Keratinocyte (primary cell): Measurements from ENCODE around the gene UPP2. TPM values are rescaled to one million over a fixed set of nuclear protein-coding genes. Genes with fewer than 3 reads are reported as not detected.

Source experiments
- DNase-seq: peaks from one replicate; pipeline ENCODE4 v3.0.0-alpha.2; 2011; ENCODE audit warnings: low read depth, missing footprints, low spot score
- FAIRE-seq: peaks from 2 replicates; lab custom pipeline; 2011; peaks lifted over from hg19 to GRCh38; lab: Jason Lieb, UNC
- H2AFZ ChIP-seq: 2 replicates; pipeline ENCODE4 v1.6.0; 2012; ENCODE audit warnings: low read length, control low read depth, inconsistent platforms; ENCODE audit not compliant: control insufficient read depth
- H3K27ac ChIP-seq: 2 replicates; pipeline ENCODE4 v1.5.1; 2011; ENCODE audit warnings: low read length; ENCODE audit not compliant: control insufficient read depth, insufficient read depth
- H3K27me3 ChIP-seq: 3 replicates; pipeline ENCODE4 v1.6.0; 2011; ENCODE audit warnings: low read length; ENCODE audit not compliant: control insufficient read depth, insufficient read depth; ENCODE audit errors: extremely low read depth
- H3K36me3 ChIP-seq, 2 experiments: 2 replicates in 1 of 2; 3 replicates in 1 of 2; pipeline ENCODE4 v1.5.1; 2011; ENCODE audit warnings: low read length in 2 of 2, mild to moderate bottlenecking in 1 of 2; ENCODE audit not compliant: control insufficient read depth in 2 of 2, insufficient read depth in 2 of 2; ENCODE audit errors: extremely low read depth in 1 of 2
- H3K4me1 ChIP-seq: 3 replicates; pipeline ENCODE4 v1.5.1; 2011; ENCODE audit warnings: low read length; ENCODE audit not compliant: control insufficient read depth, insufficient read depth; ENCODE audit errors: extremely low read depth
- H3K4me2 ChIP-seq: 3 replicates; pipeline ENCODE4 v1.6.0; 2011; ENCODE audit warnings: low read depth, low read length; ENCODE audit not compliant: control insufficient read depth, insufficient read depth; ENCODE audit errors: extremely low read depth
- H3K4me3 ChIP-seq, 3 experiments: fragments of 200-600 bp in 1 of 3; sonication (generic) in 1 of 3; 2 replicates in 2 of 3; 3 replicates in 1 of 3; pipeline ENCODE4 v1.5.1; 2011 to 2016; ENCODE audit warnings: low read length in 3 of 3, mild to moderate bottlenecking in 3 of 3, control low read depth in 2 of 3, inconsistent platforms in 1 of 3, low read depth in 1 of 3, mixed read lengths in 1 of 3, mixed run types in 1 of 3, moderate library complexity in 1 of 3; ENCODE audit not compliant: control insufficient read depth in 2 of 3, insufficient read depth in 2 of 3; ENCODE audit errors: extremely low read depth in 1 of 3
- H3K79me2 ChIP-seq: 2 replicates; pipeline ENCODE4 v1.6.0; 2012; ENCODE audit warnings: low read length; ENCODE audit not compliant: control insufficient read depth, insufficient read depth
- H3K9ac ChIP-seq: 3 replicates; pipeline ENCODE4 v1.6.0; 2011; ENCODE audit warnings: low read length; ENCODE audit not compliant: control insufficient read depth, insufficient read depth; ENCODE audit errors: extremely low read depth
- H3K9me1 ChIP-seq: 3 replicates; pipeline ENCODE4 v1.6.0; 2011; ENCODE audit warnings: low read length; ENCODE audit not compliant: control insufficient read depth, insufficient read depth; ENCODE audit errors: extremely low read depth
- H3K9me3 ChIP-seq: 2 replicates; pipeline ENCODE4 v1.5.1; 2012; ENCODE audit warnings: low read depth, low read length; ENCODE audit not compliant: control insufficient read depth
- H4K20me1 ChIP-seq: 3 replicates; pipeline ENCODE4 v1.6.0; 2011; ENCODE audit warnings: low read length; ENCODE audit not compliant: control insufficient read depth, insufficient read depth; ENCODE audit errors: extremely low read depth
- EZH2 ChIP-seq: IDR thresholded peaks from one replicate; pipeline ENCODE4 v1.6.1; 2012; ENCODE audit warnings: inconsistent platforms, mild to moderate bottlenecking, low read length, moderate library complexity
- dilution Hi-C: fragments of 300-500 bp; cut with MboI; formaldehyde crosslinking; loops from one replicate; pipeline ENCODE4 v1.7.0; 2020; ENCODE audit warnings: low sequenced_read_pairs; ENCODE audit not compliant: extremely low pct_ligation_motif_present
- polyA plus RNA-seq, 5 experiments: library from polyadenylated mRNA; depleted of rRNA in 3 of 5; stranded (reverse) in 3 of 5; stranded (forward) in 1 of 5; unstranded in 1 of 5; fragments of >200 nt; gene quantifications; 1 replicate in 1 of 5; 2 replicates in 3 of 5; 3 replicates in 1 of 5; pipeline versions ENCODE4 v1.2.1 to v1.2.3, GENCODE V29; 2011 to 2012; ENCODE audit warnings: missing spikeins in 2 of 5, low read depth in 1 of 5, low replicate concordance in 1 of 5
- TF ChIP-seq, protein P1 (sequence below), 3 experiments: IDR thresholded peaks in 1 of 3; conservative IDR thresholded peaks in 1 of 3; optimal IDR thresholded peaks in 1 of 3; 2 replicates in 2 of 3; 3 replicates in 1 of 3; pipeline versions ENCODE3 to v1.5.1; 2011; ENCODE audit warnings: low read length in 3 of 3, mild to moderate bottlenecking in 3 of 3, moderate library complexity in 2 of 3, control low read depth in 1 of 3, inconsistent platforms in 1 of 3; ENCODE audit not compliant: insufficient read depth in 2 of 3; ENCODE audit errors: extremely low read depth in 1 of 3

UPP2 gene
- polyA plus RNA-seq, 1 donor (not counting 4 experiments of a cell fraction or from before 2014, with no cell fraction given): not detected

DNA sequence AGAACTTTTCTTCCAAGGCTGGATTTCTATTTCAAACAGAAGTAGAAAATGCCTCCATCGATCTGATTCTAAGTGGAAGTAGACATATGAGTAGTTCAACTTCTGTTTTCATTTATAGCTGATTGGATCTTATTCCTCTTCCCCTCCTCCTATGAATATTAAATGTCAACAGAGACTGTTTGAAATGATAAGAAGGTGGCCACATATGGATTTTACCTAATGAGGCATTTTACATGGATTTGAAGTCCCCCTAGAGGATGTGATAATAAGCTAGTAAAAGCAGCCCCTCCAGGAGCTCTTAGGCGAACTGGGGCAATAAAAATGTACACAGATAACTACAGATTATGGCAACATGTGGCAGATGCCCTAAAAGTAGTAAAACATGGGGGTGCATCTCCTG, 71.0 kb downstream of the UPP2 start:
- H3K4me2 ChIP-seq: no peak overlapping the region
- no peak overlapping the region for H3K4me3 ChIP-seq
- H3K4me1 ChIP-seq: no peaks in the 10 kb centered on the region
- no peaks in the 10 kb centered on the region for H3K9me3 ChIP-seq
- no peaks in the 10 kb centered on the region for H4K20me1 ChIP-seq
- no peaks in the 10 kb centered on the region for H3K9me1 ChIP-seq
- no peak overlapping the region for H3K9ac ChIP-seq
- no peak for DNase-seq
- no peak overlapping the region for H3K27ac ChIP-seq
- no peaks in the 10 kb centered on the region for H3K79me2 ChIP-seq
- dilution Hi-C loops: no loop called here
- TF ChIP-seq, protein P1, sequence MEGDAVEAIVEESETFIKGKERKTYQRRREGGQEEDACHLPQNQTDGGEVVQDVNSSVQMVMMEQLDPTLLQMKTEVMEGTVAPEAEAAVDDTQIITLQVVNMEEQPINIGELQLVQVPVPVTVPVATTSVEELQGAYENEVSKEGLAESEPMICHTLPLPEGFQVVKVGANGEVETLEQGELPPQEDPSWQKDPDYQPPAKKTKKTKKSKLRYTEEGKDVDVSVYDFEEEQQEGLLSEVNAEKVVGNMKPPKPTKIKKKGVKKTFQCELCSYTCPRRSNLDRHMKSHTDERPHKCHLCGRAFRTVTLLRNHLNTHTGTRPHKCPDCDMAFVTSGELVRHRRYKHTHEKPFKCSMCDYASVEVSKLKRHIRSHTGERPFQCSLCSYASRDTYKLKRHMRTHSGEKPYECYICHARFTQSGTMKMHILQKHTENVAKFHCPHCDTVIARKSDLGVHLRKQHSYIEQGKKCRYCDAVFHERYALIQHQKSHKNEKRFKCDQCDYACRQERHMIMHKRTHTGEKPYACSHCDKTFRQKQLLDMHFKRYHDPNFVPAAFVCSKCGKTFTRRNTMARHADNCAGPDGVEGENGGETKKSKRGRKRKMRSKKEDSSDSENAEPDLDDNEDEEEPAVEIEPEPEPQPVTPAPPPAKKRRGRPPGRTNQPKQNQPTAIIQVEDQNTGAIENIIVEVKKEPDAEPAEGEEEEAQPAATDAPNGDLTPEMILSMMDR (optimal IDR thresholded peaks at IDR 0.05 in 1 of 3, IDR thresholded peaks at IDR 0.05 in 1 of 3, conservative IDR thresholded peaks at IDR 0.05 in 1 of 3; ENCODE audit: extremely low read depth in 1 of 3, insufficient read depth in 2 of 3, low read length in 3 of 3): no peak
- no peak for TF ChIP-seq EZH2
- no peak for FAIRE-seq
- H3K36me3 ChIP-seq: no peaks in the 10 kb centered on the region
- H3K27me3 ChIP-seq: no peaks in the 10 kb centered on the region
- no peak overlapping the region for H2AFZ ChIP-seq

DNA sequence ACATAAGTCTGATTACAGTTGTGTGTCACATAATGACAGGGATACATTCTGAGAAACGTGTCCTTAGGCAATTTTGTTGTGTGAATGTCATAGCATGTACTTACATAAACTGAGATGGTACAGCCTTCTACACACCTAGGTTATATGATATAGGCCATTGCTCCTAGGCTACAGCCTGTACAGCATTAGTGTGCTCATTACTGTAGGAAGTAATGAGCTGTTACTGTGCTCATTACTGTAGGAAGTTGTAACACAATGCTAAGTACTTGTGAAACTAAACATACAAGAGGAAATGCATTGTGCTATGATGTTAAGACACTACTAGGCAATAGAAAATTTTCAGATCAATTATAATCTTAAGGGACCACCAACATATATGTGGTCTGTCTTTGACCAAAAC, 72.8 kb downstream of the UPP2 start:
- no peaks in the 10 kb centered on the region for H3K4me1 ChIP-seq
- no peak for DNase-seq
- no peak overlapping the region for H3K27ac ChIP-seq
- no peak overlapping the region for H3K4me2 ChIP-seq
- H3K79me2 ChIP-seq: no peaks in the 10 kb centered on the region
- TF ChIP-seq, protein P1 (optimal IDR thresholded peaks at IDR 0.05 in 1 of 3, IDR thresholded peaks at IDR 0.05 in 1 of 3, conservative IDR thresholded peaks at IDR 0.05 in 1 of 3; ENCODE audit: extremely low read depth in 1 of 3, insufficient read depth in 2 of 3, low read length in 3 of 3): no peak
- no peak for TF ChIP-seq EZH2
- H3K9me1 ChIP-seq: no peaks in the 10 kb centered on the region
- no peak overlapping the region for H2AFZ ChIP-seq
- no peak for FAIRE-seq
- no peaks in the 10 kb centered on the region for H3K36me3 ChIP-seq
- no peaks in the 10 kb centered on the region for H3K9me3 ChIP-seq
- H3K27me3 ChIP-seq: no peaks in the 10 kb centered on the region
- H3K9ac ChIP-seq: no peak overlapping the region
- dilution Hi-C loops: no loop called here
- no peaks in the 10 kb centered on the region for H4K20me1 ChIP-seq
- no peak overlapping the region for H3K4me3 ChIP-seq
